Karpas-422 (cell line): ENCODE results near the gene FASN. TPM values are rescaled to one million over a fixed set of nuclear protein-coding genes. Genes with fewer than 3 reads are reported as not detected.

ENCODE experiments used
- DNase-seq: peaks from one replicate; pipeline ENCODE4 v3.0.0-alpha.2; 2015
- H2AFZ ChIP-seq: fragments of 200-600 bp; sonication (generic); 2 replicates; pipeline ENCODE4 v1.6.1; 2014; ENCODE audit warnings: antibody characterized with exemption, low read length, mixed read lengths
- H3K27ac ChIP-seq: fragments of 200-600 bp; sonication (generic); 2 replicates; pipeline ENCODE4 v1.5.1; 2014; ENCODE audit warnings: mild to moderate bottlenecking, low read length, moderate library complexity
- H3K27me3 ChIP-seq: fragments of 200-600 bp; sonication (generic); 2 replicates; pipeline ENCODE4 v1.6.1; 2014; ENCODE audit warnings: low read length, mixed read lengths
- H3K36me3 ChIP-seq: fragments of 200-600 bp; sonication (generic); 2 replicates; pipeline ENCODE4 v1.6.1; 2014; ENCODE audit warnings: low read length, mixed read lengths; ENCODE audit not compliant: insufficient read depth
- H3K4me1 ChIP-seq: fragments of 200-600 bp; sonication (generic); 2 replicates; pipeline ENCODE4 v1.6.1; 2014; ENCODE audit warnings: mild to moderate bottlenecking, low read length, mixed read lengths
- H3K4me2 ChIP-seq: fragments of 200-600 bp; sonication (generic); 2 replicates; pipeline ENCODE4 v1.6.1; 2014; ENCODE audit warnings: low read length, low read depth, mild to moderate bottlenecking; ENCODE audit not compliant: poor library complexity, severe bottlenecking
- H3K4me3 ChIP-seq: fragments of 200-600 bp; sonication (generic); 2 replicates; pipeline ENCODE4 v1.5.1; 2014; ENCODE audit warnings: mild to moderate bottlenecking, antibody characterized with exemption, low read length, mixed read lengths
- H3K79me2 ChIP-seq: fragments of 200-600 bp; sonication (generic); 2 replicates; pipeline ENCODE4 v1.6.1; 2014; ENCODE audit warnings: mild to moderate bottlenecking, low read length, mixed read lengths
- H3K9ac ChIP-seq: fragments of 200-600 bp; sonication (generic); 2 replicates; pipeline ENCODE4 v1.6.0; 2014; ENCODE audit warnings: low read length
- H3K9me2 ChIP-seq: fragments of 200-600 bp; sonication (generic), shearing (Covaris generic); replicated peaks from 2 replicates; pipeline ENCODE4 v1.6.0; 2014; ENCODE audit warnings: mild to moderate bottlenecking, low read length, moderate library complexity; ENCODE audit not compliant: insufficient read depth
- H3K9me3 ChIP-seq: fragments of 300-700, 200-600 bp; sonication (generic); 2 replicates; pipeline ENCODE4 v1.6.1; 2014; ENCODE audit warnings: low read length, mixed read lengths
- H4K20me1 ChIP-seq: fragments of 200-600 bp; sonication (generic); 2 replicates; pipeline ENCODE4 v1.6.1; 2014; ENCODE audit warnings: mild to moderate bottlenecking, antibody characterized with exemption, low read length, low read depth; ENCODE audit not compliant: insufficient read depth
- total RNA-seq: library from RNA; depleted of rRNA; stranded (reverse); fragments of >200 nt; shearing (Covaris generic); gene quantifications from 2 replicates; pipeline ENCODE4 v1.2.3, GENCODE V29; 2014; ENCODE audit warnings: low replicate concordance

FASN gene
- total RNA-seq, 1 experiment from 2014 or later = 94.1 TPM

- DNase-seq = peak; percentile 98
- Histone ChIP-seq H4K20me1 (0 out of 2 replicates have a peak, but pooled peaks cover 6% of the 10 kb centered on the region), H3K4me2 (peak within 1 kb of the TSS; percentile 97), H3K9me2 (no peaks in the 10 kb centered on the region), H3K4me1 (peaks cover 17% of the 10 kb centered on the region), H3K9ac (peak within 1 kb of the TSS; percentile 92), H3K9me3 (no peaks in the 10 kb centered on the region), H3K79me2 (peaks cover 11% of the 10 kb centered on the region), H2AFZ (peak within 1 kb of the TSS; percentile 97), H3K4me3 (peak within 1 kb of the TSS; percentile 99), H3K27ac (peak within 1 kb of the TSS; percentile 48; the same call in 1 of the 2 replicates), H3K27me3 (no peaks in the 10 kb centered on the region), H3K36me3 (no peaks in the 10 kb centered on the region)
Observed at GRCh38 chr17:82037092-82037888, 60.7 kb downstream of the FASN start, which contains the start of gene DCXR. Gene DCXR (minus strand): TSS chr17:82037697. CDS start chr17:82037682, 15 bp downstream.

- Histone ChIP-seq H3K9me2 (no peaks in the 10 kb centered on the region), H2AFZ (no peak overlapping the region), H3K27me3 (no peaks in the 10 kb centered on the region), H3K4me3 (peak overlapping the region; percentile 99), H3K4me1 (peaks cover 20% of the 10 kb centered on the region), H3K4me2 (peak overlapping the region; percentile 97), H3K9ac (peak overlapping the region; percentile 92), H3K79me2 (peaks cover 11% of the 10 kb centered on the region), H3K36me3 (no peaks in the 10 kb centered on the region), H3K9me3 (no peaks in the 10 kb centered on the region), H3K27ac (no peak overlapping the region), H4K20me1 (0 out of 2 replicates have a peak, but pooled peaks cover 6% of the 10 kb centered on the region)
- no peak for DNase-seq
Observed at GRCh38 chr17:82036634-82037091, 61.4 kb downstream of the FASN start.

GRCh38 chr17:82035956-82036633 is 61.9 kb downstream of the FASN start:
- H4K20me1 ChIP-seq = 0 out of 2 replicates have a peak, but pooled peaks cover 6% of the 10 kb centered on the region
- peak overlapping the region; percentile 99 for H3K4me3 ChIP-seq
- no peaks in the 10 kb centered on the region for H3K9me2 ChIP-seq
- no peak overlapping the region for H3K27ac ChIP-seq
- H3K27me3 ChIP-seq = no peaks in the 10 kb centered on the region
- H3K9ac ChIP-seq = peak overlapping the region; percentile 92
- H3K4me2 ChIP-seq = peak overlapping the region; percentile 97
- H3K79me2 ChIP-seq = peaks cover 11% of the 10 kb centered on the region
- H3K36me3 ChIP-seq = no peaks in the 10 kb centered on the region
- no peak overlapping the region for H2AFZ ChIP-seq
- peaks cover 21% of the 10 kb centered on the region for H3K4me1 ChIP-seq
- DNase-seq = no peak
- no peaks in the 10 kb centered on the region for H3K9me3 ChIP-seq

- H3K36me3 ChIP-seq = no peaks in the 10 kb centered on the region
- H4K20me1 ChIP-seq = 0 out of 2 replicates have a peak, but pooled peaks cover 6% of the 10 kb centered on the region
- no peaks in the 10 kb centered on the region for H3K27me3 ChIP-seq
- H3K4me2 ChIP-seq = no peak overlapping the region
- no peak overlapping the region for H3K9ac ChIP-seq
- no peak overlapping the region for H3K4me3 ChIP-seq
- peaks cover 27% of the 10 kb centered on the region for H3K4me1 ChIP-seq
- H3K27ac ChIP-seq = no peak overlapping the region
- no peak for DNase-seq
- no peaks in the 10 kb centered on the region for H3K9me3 ChIP-seq
- H3K79me2 ChIP-seq = peaks cover 11% of the 10 kb centered on the region
- no peaks in the 10 kb centered on the region for H3K9me2 ChIP-seq
- H2AFZ ChIP-seq = no peak overlapping the region
Observed at GRCh38 chr17:82035488-82035887, 62.5 kb downstream of the FASN start.

GRCh38 chr17:82034371-82035011 is 63.5 kb downstream of the FASN start:
- 0 out of 2 replicates have a peak, but pooled peaks cover 6% of the 10 kb centered on the region for H4K20me1 ChIP-seq
- H3K9ac ChIP-seq = no peak overlapping the region
- H2AFZ ChIP-seq = no peak overlapping the region

GRCh38 chr17:82033359-82034085 is 64.5 kb downstream of the FASN start:
- Histone ChIP-seq H3K27ac (no peak overlapping the region), H3K4me1 (peaks cover 27% of the 10 kb centered on the region), H2AFZ (no peak overlapping the region), H3K9me3 (no peaks in the 10 kb centered on the region), H3K9me2 (no peaks in the 10 kb centered on the region), H3K4me2 (no peak overlapping the region), H3K79me2 (peaks cover 11% of the 10 kb centered on the region), H4K20me1 (0 out of 2 replicates have a peak, but pooled peaks cover 6% of the 10 kb centered on the region), H3K4me3 (no peak overlapping the region), H3K9ac (no peak overlapping the region), H3K27me3 (no peaks in the 10 kb centered on the region), H3K36me3 (no peaks in the 10 kb centered on the region)
- no peak for DNase-seq

More at GRCh38 chr17:82034371-82035011, 63.5 kb downstream of the FASN start:
- Histone ChIP-seq H3K36me3 (no peaks in the 10 kb centered on the region), H3K4me3 (no peak overlapping the region), H3K27ac (no peak overlapping the region), H3K9me2 (no peaks in the 10 kb centered on the region), H3K4me1 (peaks cover 27% of the 10 kb centered on the region), H3K4me2 (no peak overlapping the region), H3K27me3 (no peaks in the 10 kb centered on the region), H3K9me3 (no peaks in the 10 kb centered on the region), H3K79me2 (peaks cover 11% of the 10 kb centered on the region)
- DNase-seq = peak; percentile 52

GRCh38 chr17:82031885-82032627 is 66.0 kb downstream of the FASN start:
- peak; percentile 76 for DNase-seq
- Histone ChIP-seq H3K9me2 (no peaks in the 10 kb centered on the region), H3K4me2 (peak overlapping the region; percentile 26), H3K27ac (no peak overlapping the region), H3K9me3 (no peaks in the 10 kb centered on the region), H3K27me3 (no peaks in the 10 kb centered on the region), H3K4me3 (no peak overlapping the region), H3K79me2 (peaks cover 10% of the 10 kb centered on the region), H2AFZ (no peak overlapping the region), H3K4me1 (peaks cover 23% of the 10 kb centered on the region), H4K20me1 (0 out of 2 replicates have a peak, but pooled peaks cover 6% of the 10 kb centered on the region), H3K36me3 (no peaks in the 10 kb centered on the region), H3K9ac (no peak overlapping the region)
